GM18511 (cell line): ENCODE data around the gene SKIL.
"Not testable (repeated sequence)": the region's sequence is repeated elsewhere in the genome, so short reads cannot be mapped to it uniquely, and the experiment has no call there.

Experiments used
- ATAC-seq: cut with Tn5 transposase; IDR thresholded peaks from one replicate; pipeline ENCODE4 v1.9.1; 2021; ENCODE audit warnings: mild to moderate bottlenecking, moderate library complexity; ENCODE audit not compliant: unreplicated experiment

SKIL gene

DNA sequence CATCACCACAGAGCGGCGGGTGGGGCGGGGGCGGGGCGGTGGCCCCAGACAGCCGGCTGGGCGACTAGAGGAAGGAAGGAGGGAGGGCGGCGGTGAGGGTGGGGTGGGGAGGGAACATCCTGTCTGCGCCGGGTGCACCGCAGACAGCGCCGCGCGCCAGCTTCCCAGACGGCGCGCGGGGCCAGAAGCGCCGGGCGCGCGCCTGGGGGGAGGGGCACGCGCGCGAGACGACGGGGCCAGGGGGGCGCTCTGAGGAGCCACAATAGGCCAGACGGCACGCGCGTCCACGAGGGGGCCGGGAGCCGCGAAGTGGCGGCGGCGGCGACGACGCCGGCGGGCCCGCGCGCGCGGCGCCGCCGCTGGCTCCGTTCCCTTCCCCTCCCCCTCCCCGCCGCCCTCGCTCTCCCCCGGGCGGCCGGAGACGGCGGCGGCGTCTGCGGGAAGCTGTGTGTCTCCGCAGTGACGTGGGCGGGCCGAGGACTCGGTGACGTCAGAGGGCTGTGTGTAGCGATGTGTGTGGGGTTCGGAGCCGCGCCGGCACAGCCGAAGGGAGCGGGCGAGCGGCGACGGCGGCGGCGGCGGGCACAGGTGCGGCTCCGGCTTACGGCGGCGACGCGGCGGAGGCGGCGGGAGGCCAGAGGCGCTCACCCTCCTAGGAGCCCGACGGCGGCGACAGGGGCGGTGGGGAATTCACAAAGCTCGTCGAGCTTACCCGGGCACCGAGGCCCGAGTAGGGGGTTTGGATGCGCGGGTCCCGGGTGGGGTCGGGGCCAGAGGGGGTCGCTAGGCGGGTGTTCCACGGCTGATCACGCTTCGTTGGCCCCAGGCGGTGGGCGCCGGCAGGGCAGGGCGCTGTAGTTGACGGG, at the start of gene SKIL:
Gene SKIL, plus strand, starts transcription at position 540 of the 866 bp plus-strand sequence. CDS start 2,617 bp downstream, outside the sequence.
- peak; percentile 66 for ATAC-seq

DNA sequence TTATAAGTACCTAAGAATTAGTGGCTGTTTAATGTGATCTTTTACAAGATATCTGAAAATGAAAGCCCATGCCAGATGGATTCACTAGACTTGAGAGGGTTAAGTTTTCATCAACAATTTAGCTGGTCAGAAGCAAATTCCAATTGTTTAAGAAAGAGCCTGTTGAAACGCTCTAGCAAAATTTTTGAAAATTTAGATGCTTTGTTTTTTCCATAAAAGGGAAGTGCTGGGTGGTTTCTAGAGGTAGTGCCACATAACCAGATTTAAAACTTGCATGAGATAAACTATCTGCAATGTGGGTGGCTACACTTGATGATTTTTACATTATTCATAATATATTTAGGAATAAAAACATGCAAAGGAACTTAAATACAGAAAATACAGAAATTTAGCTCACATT, 48.5 kb upstream of the SKIL start:
- no peak for ATAC-seq

DNA sequence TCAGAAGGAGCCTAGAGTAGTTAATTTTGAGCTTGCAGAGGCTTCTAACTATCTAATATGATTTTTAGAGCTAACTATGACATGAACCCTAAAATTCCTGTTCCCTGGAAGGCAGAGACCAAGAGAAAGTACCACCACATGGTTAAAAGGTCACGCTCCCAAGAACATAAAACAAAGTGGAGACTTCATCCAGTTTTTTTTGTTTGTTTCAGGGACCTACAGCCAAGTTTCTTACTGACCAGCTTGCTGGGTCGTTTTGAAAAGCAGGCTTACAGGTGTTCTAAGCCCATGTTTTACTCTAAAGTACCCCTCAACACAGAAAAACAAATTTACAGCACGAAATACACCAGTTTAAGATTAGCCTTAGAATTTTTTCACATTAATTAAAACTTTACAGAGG, 39.6 kb upstream of the SKIL start:
- no peak for ATAC-seq

DNA sequence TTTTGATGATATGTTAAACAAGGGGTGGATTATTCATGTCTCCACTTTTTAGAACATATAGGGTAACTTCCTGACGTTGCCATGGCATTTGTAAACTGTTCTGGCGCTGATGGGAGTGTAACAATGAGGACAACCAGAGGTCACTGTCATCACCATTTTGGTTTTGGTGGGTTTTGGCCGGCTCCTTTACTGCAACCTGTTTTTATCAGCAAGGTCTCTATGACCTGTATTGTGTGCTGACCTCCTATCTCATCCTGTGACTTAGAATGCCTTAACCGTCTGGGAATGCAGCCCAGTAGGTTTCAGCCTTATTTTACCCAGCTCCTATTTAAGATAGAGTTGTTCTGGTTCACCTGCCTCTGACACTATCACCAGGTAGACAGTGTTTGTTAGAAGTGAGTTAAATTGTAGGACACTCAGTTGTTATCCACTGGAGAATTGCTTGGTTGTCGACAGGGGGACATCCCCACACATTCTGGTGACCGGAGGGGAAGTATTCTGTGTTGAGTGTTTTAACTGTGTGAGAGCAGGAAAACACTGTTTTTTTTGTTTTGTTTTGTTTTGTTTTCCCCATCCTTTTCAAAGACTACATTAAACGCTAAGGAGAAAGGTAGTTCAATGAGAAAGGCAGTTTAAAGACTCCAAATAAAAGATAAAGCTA, 36.9 kb upstream of the SKIL start:
- no peak for ATAC-seq

DNA sequence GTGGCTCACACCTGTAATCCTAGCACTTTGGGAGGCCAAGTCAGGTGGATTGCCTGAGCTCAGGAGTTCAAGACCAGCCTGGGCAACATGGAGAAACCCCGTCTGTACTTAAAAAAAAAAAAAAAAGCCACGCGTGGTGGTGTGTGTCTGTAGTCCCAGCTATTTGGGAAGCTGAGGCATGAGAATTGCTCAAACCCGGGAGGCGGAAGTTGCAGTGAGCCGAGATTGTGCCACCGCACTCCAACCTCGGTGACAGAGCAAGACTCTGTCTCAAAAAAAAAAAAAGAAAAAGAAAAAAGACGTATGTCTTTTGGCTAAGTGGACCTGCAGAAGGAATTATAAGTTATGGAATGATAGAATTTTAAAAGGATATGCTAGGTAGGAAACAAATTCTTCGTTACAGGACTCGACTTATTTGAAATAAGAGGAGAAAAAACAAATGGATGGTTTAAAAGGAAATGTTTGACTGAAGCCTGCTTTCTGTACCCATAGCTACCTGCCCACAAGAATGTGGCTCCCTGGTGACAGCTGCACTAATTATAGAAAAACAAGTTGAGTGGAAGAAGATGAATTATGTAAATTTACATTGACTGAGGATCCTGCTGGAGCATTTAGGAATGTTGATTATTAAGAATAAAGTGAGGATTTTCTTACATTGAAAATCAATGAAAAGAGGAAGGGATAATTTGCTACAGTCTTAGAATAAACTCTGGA, 36.0 kb upstream of the SKIL start:
- ATAC-seq: no peak

GRCh38 chr3:170322566-170323269, 34.8 kb upstream of the SKIL start:
- ATAC-seq: no peak

- no peak for ATAC-seq
Measured at GRCh38 chr3:170323331-170323730, 34.2 kb upstream of the SKIL start.

DNA sequence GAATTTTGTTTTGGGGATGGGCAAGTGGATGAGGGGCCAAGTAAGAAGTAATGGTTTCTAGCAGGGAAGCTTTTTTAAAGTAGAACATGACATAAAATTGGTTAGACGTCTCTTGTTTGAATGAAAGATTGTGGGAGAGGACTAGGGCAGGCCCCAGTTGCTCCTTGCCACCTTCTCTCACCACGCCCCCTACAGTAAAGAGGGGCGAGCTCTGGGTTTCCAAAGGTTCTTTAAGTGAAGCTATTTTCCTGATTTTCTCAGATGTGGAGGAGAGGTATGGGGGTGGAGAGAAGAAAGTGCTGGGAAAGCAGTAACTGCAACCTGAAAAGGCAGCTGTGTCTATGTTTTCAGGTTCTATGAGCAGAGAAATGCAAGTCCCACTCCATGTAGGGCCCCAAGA, 32.6 kb upstream of the SKIL start:
- no peak for ATAC-seq

- ATAC-seq: peak; percentile 59
Measured at GRCh38 chr3:170327040-170327808, 30.3 kb upstream of the SKIL start.

- ATAC-seq: not testable (repeated sequence)
Measured at GRCh38 chr3:170327868-170328548, 29.5 kb upstream of the SKIL start.

DNA sequence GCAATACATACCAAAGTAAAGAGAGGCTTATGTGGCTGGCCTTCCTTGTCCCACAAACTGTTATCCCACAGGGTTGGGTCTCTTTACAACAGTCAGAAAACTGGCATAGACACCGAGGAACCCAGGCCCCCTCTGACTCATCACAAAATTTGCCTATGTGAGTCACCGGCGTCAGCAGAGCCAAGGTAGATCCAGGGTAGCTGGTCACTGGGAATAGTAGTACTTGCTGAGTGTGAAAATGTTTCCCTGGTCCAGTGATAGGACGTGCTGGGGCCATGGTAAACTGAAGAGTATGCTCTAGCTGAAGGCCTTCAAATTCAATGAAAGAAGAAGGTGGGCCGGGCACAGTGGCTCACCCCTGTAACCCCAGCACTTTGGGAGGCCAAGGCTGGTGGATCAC, 27.1 kb upstream of the SKIL start:
- no peak for ATAC-seq

GRCh38 chr3:170331143-170331542, 26.4 kb upstream of the SKIL start:
- peak; percentile 60 for ATAC-seq

- ATAC-seq: no peak
Measured at GRCh38 chr3:170337420-170337819, 20.1 kb upstream of the SKIL start.

GRCh38 chr3:170338690-170339340, 18.7 kb upstream of the SKIL start:
- no peak for ATAC-seq

- not testable (repeated sequence) for ATAC-seq
Measured at GRCh38 chr3:170342273-170342672, 15.2 kb upstream of the SKIL start.

GRCh38 chr3:170343859-170344258, 13.7 kb upstream of the SKIL start:
- not testable (repeated sequence) for ATAC-seq

- no peak for ATAC-seq
Measured at GRCh38 chr3:170344971-170345370, 12.5 kb upstream of the SKIL start.

DNA sequence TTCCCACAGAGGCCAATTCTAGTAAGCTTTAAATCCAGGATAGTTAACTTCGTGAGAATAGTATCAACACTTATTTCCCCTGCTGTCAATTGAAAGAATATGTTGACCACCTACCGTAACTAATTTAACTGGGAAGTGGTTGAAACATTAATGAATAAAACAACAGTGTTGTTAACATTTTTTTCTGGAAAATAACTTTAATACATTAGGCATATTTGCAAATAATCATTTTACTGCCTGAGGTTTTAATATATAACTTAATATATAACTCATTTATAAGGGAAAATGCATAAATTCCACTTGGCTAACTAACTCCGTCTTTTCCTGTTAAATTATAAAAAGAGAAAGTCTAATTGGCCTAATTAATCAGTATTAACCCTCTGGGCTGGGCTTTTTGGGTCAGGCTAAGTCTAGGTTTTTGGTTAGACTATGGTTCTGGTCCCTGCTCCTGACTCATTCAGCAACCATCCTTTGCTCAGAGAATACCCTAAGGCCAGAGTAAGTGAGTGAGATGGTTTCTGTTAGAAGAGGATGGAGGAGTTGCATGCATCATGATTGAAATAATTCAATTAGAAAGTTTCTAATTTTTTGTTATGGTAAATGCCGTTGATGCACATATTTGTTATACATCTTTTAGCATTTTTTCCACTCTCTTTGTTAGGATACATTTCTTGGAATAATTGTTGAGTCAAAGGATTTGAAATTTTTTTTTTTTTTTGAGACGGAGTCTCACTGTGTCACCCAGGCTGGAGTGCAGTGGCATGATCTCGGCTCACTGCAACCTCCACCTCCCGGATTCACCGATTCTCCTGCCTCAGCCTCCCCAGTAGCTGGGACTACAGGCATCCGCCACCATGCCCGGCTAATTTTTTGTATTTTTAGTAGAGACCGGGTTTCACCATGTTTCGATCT, 10.8 kb upstream of the SKIL start:
- ATAC-seq: peak; percentile 49
